C4-2B (cell line): ENCODE results near the gene GRID1.

Source experiments
- CTCF ChIP-seq: fragments of 450-650 bp; conservative IDR thresholded peaks from 2 replicates; pipeline ENCODE4 v1.5.1; 2017; ENCODE audit warnings: mild to moderate bottlenecking
- ZFX ChIP-seq: fragments of 450-650 bp; IDR thresholded peaks from 2 replicates; pipeline ENCODE4 v1.6.1; 2017

- no peak for TF ChIP-seq CTCF
- TF ChIP-seq ZFX = no peak
Measured at GRCh38 chr10:85667638-85668233, 698.9 kb downstream of the GRID1 start.
